Measurements from ENCODE around the gene ATXN7L1. TPM values are rescaled to one million over a fixed set of nuclear protein-coding genes. Genes with fewer than 3 reads are reported as not detected.
"Not testable (repeated sequence)": the region's sequence is repeated elsewhere in the genome, so short reads cannot be mapped to it uniquely, and the experiment has no call there.

ATXN7L1 gene
- total and polyA plus RNA-seq, 7 donors = 1.2 to 6.0 (median 3.0) TPM

DNA sequence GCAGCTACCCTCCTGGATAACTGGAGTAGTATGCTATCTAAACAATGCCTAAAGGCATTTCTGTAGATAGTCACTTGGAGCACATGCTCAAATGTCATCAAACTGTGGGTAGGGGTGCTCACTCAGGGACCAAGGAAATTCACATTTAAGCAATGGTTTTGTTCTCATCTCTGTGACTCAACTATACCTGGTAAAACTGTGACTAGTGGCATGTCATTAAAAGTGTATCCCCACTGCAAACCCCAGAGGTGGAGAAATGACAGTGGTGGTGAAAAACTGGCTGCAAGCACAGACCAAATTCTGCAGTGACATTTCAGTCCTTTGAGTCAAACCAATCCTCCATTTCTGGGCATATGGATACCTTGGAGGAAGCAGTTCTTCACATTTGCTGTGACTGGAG lies 160.9 kb downstream of the ATXN7L1 start:
- H3K36me3 ChIP-seq (ENCODE audit: insufficient read depth in 1 of 2, low read depth in 1 of 2) = no peaks in the 10 kb centered on the region
- no peak overlapping the region for H3K4me3 ChIP-seq
- peaks cover 9% of the 10 kb centered on the region for H3K9me3 ChIP-seq
- ATAC-seq (no peak), DNase-seq (no peak)
- intact Hi-C loops (cut with DNase I) = no loop called here
- H3K27me3 ChIP-seq (ENCODE audit: insufficient read depth in 3 of 3, low read length in 2 of 3) = no peaks in the 10 kb centered on the region
- peaks cover 26% of the 10 kb centered on the region for H3K4me1 ChIP-seq
- TF ChIP-seq, protein P1, sequence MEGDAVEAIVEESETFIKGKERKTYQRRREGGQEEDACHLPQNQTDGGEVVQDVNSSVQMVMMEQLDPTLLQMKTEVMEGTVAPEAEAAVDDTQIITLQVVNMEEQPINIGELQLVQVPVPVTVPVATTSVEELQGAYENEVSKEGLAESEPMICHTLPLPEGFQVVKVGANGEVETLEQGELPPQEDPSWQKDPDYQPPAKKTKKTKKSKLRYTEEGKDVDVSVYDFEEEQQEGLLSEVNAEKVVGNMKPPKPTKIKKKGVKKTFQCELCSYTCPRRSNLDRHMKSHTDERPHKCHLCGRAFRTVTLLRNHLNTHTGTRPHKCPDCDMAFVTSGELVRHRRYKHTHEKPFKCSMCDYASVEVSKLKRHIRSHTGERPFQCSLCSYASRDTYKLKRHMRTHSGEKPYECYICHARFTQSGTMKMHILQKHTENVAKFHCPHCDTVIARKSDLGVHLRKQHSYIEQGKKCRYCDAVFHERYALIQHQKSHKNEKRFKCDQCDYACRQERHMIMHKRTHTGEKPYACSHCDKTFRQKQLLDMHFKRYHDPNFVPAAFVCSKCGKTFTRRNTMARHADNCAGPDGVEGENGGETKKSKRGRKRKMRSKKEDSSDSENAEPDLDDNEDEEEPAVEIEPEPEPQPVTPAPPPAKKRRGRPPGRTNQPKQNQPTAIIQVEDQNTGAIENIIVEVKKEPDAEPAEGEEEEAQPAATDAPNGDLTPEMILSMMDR (IDR thresholded peaks at IDR 0.05) = no peak
- H3K27ac ChIP-seq = no peak overlapping the region

DNA sequence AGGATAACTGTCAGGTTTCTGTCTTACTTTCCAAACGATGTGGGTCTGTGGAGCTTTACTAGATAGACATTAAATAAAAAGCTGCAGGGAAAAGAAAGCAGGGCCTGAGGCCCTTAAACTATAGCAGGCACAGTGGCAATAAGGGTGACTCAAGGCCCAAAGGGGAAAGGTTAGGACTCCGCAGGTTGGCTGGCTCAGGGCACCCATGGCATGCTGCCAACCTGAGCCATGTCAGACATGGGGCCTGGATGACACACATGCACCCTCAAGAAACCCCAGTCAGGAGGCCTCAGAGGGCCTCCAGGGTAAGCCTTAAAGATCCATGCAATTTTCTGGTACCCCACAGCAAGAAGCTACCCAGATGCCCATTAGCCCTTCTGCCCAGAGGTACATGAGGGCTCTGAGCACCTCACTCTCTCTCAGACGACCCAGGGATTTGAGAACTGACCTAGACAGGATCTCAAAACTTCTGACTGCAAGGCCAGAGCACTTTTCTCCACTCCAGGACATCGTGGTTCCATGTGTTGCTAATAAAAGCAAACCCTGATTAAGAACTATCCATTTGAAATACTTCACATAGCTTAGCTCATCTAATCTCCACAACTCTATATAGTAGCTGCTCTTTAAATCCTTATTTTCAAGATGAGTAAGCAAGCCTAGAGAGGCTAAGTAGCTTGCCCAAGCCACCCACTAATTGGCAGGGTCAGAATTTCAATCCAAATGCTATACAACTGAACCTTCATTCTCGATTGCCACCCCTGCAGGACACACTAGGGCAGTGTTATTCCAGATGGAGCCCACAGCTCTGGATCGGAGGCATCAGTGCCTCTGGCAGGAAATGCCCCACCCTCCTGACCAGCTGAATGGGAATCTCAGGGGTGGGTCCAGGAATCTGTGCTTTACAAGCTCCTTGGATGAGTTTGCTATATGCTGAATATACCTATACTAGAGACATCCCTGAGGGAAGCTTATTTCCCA lies 162.6 kb downstream of the ATXN7L1 start:
- Histone ChIP-seq H3K9me3 (peaks cover 9% of the 10 kb centered on the region), H3K36me3 (ENCODE audit: insufficient read depth in 1 of 2, low read depth in 1 of 2) (no peaks in the 10 kb centered on the region), H3K27me3 (ENCODE audit: insufficient read depth in 3 of 3, low read length in 2 of 3) (no peaks in the 10 kb centered on the region), H3K27ac (no peak overlapping the region), H3K4me3 (no peak overlapping the region), H3K4me1 (peaks cover 11% of the 10 kb centered on the region)
- WGBS, 3 donors = 54 to 70% (median 63%) methylated on average over 6 of the region's 6 CpGs
- intact Hi-C loops (cut with DNase I) = no loop called here
- TF ChIP-seq, protein P1 (IDR thresholded peaks at IDR 0.05) = no peak
- DNase-seq = no peak
- no peak for ATAC-seq

DNA sequence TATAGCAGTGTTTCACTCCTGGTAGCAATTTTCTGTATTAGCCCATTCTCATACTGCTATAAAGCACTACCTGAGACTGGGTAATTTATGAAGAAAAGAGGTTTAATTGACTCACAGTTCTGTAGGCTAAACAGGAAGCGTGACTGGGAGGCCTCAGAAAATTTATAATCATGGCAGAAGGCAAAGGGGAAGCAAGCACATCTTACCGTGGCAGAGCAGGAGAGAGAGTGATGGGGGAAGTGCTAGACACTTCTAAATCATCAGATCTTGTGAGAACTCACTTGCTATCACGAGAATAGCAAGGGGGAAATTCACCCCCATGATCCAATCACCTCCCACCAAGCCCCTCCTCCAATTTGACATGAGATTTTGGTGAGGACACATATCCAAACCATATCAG lies 163.5 kb downstream of the ATXN7L1 start:
- H3K27me3 ChIP-seq (ENCODE audit: insufficient read depth in 3 of 3, low read length in 2 of 3) = no peaks in the 10 kb centered on the region
- no peaks in the 10 kb centered on the region for H3K36me3 ChIP-seq (ENCODE audit: insufficient read depth in 1 of 2, low read depth in 1 of 2)
- no peak overlapping the region for H3K4me3 ChIP-seq
- DNase-seq (no peak), ATAC-seq (no peak)
- no peak overlapping the region for H3K27ac ChIP-seq
- intact Hi-C loops (cut with DNase I) = no loop called here
- WGBS, 3 donors = 82 to 91% (median 86%) methylated on average over 3 of the region's 3 CpGs
- peaks cover 2% of the 10 kb centered on the region for H3K4me1 ChIP-seq
- TF ChIP-seq, protein P1 (IDR thresholded peaks at IDR 0.05) = no peak
- H3K9me3 ChIP-seq = peaks cover 9% of the 10 kb centered on the region

DNA sequence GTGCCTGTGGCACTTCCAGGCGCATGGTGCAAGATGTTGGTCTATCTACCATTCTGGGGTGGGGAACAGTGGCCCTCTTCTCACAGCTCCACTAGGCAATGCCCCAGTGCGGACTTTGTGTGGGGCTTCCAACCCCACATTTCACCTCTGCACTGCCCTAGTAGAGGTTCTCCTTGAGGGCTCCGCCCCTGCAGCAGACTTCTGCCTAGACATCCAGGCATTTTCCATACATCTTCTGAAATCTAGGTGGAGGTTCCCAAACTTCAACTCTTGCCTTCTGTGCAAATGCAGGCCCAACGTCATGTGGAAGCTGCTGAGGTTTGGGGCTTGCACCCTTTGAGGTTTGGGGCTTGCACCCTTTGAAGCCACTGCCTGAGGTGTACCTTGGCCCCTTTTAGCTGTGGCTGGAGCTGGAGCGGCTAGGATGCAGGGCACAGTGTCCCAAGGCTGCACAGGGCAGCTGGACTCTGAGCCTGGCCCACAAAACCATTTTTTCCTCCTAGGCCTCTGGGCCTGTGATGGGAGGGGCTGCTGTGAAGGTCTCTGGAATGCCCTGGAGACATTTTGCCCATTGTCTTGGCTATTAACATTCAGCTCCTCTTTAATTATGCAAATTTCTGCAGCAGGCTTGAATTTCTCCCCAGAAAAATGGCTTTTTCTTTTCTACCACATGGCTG lies 164.5 kb downstream of the ATXN7L1 start:
- intact Hi-C loops (cut with DNase I) = no loop called here
- H3K9me3 ChIP-seq = peaks cover 9% of the 10 kb centered on the region
- H3K27ac ChIP-seq = no peak overlapping the region
- H3K36me3 ChIP-seq (ENCODE audit: insufficient read depth in 1 of 2, low read depth in 1 of 2) = no peaks in the 10 kb centered on the region
- WGBS, 3 donors = 99 to 100% (median 99%) methylated on average over 5 of the region's 5 CpGs
- H3K4me1 ChIP-seq = no peaks in the 10 kb centered on the region
- DNase-seq (no peak), ATAC-seq (no peak)
- TF ChIP-seq, protein P1 (IDR thresholded peaks at IDR 0.05) = no peak
- H3K4me3 ChIP-seq = no peak overlapping the region
- no peaks in the 10 kb centered on the region for H3K27me3 ChIP-seq (ENCODE audit: insufficient read depth in 3 of 3, low read length in 2 of 3)

DNA sequence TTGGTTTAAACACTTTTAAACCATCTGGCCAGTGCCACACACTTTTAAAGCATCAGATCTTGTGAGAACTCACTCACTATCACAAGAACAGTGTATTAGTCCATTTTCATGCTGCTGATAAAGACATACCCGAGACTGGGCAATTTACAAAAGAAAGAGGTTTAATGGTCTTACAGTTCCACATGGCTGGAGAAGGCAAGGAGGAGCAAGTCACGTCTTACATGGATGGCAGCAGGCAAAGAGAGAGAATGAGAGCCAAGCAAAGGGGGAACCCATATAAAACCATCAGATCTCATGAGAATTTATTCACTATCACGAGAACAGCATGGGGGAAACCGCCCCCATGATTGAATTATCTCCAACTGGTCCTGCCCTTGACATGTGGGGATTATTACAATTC lies 165.7 kb downstream of the ATXN7L1 start:
- H3K27ac ChIP-seq; ATAC-seq; H3K9me3 ChIP-seq; H3K4me3 ChIP-seq; intact Hi-C loops (cut with DNase I); H3K27me3 ChIP-seq (ENCODE audit: insufficient read depth in 3 of 3, low read length in 2 of 3); DNase-seq; H3K36me3 ChIP-seq (ENCODE audit: insufficient read depth in 1 of 2, low read depth in 1 of 2); H3K4me1 ChIP-seq: not testable (repeated sequence)
- 95 to 98% (median 95%) methylated on average over 4 of the region's 4 CpGs for WGBS, 3 donors

Data from psoas muscle (tissue), 8 donors.